DMS53 (cell line): ENCODE data around the gene DYNLT2B.
"Not testable (repeated sequence)": the region's sequence is repeated elsewhere in the genome, so short reads cannot be mapped to it uniquely, and the experiment has no call there.

Experiments
- DNase-seq: peaks from one replicate; lab custom pipeline; 2025; lab: John Stamatoyannopoulos, UW

DYNLT2B gene

DNA sequence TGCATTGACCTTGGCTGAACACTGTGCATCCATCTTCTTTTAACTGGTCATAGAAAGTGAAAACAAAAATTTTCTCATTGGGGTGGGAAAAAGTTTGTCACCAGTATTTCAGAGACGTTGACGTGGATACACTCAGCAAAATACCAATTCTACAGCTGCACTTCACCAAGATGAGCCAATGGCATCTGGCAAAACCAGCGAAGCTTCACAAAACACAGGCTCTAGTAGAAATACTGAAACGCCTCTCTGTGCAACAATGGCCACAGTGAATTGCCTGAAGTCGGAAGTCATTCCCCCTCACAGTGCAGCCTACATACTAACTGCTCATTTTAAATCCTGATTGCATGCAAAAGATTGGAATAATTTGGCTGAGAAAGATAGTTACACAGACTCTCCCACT is 47.5 kb downstream of the DYNLT2B start:
- DNase-seq = no peak

DNA sequence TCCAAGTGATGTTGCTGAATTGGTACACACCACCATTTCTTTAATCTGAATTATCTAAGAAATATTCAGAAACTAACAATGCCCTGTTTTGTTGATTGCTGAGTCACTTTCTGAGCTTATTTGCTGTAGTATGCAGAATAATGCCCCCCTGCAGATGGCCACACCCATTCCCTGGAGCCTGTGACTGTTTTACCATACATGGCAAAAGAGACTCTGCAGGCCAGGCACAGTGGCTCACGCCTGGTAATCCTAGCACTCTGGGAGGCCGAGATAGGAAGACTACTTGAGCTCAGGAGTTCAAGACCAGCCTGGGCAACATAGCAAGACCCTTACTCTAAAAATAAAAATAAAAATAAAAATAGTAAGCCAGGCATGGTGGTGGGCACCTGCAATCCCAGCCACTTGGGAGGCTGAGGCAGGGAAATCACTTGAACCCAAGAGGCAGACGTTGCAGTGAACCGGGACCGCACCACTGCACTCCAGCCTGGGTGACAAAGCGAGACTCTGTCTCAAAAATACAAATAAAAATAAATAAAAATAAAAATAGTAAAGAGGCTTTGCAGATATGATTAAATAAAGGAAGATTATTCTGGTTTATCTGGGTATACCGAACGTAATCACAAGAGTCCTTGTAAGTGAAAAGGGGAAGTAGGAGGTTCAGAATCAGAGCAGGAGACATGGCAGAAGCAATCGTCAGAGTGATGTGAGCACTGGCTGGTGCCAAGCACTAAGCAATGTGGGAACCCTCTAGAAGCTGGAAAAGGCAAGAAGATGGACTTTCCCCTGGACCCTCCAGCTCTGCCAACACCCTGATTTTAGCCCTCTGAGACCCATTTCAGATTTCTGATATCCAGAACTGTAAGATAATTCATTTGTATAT is 49.5 kb downstream of the DYNLT2B start:
- DNase-seq = no peak

DNA sequence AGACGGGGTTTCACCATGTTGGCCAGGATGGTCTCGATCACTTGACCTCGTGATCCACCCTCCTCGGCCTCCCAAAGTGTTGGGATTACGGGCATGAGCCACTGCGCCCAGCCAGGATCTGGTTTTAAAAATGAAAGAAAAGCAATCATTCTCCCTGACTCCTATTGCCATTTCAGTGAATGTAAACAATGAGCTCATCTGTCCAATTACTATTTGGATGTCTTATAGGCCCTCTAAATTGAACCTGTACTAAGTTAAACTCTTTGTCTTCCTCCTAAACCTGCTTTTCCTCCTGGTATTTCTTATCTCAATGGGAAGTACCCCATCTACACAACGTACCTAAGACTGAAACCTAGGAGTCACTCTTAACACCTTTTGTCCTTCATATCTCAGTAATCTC is 54.2 kb downstream of the DYNLT2B start:
- DNase-seq = no peak

DNA sequence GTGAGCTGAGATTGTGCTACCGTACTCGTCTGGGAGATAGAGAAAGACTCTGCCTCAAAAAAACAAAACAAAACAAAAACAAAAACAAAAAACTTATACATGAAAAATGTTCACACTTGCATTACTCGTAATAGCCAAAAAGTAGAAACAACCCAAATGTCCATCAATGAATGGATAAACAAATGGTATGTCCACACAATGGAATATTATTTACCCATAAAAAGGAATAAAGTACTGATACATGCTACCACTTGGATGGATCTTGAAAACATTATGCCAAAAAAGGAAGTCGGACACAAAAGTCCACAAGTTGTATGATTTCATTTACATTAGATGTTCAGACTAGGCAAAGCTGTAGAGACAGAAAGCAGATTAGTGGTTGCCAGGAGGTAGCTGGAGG is 57.3 kb downstream of the DYNLT2B start:
- no peak for DNase-seq

DNA sequence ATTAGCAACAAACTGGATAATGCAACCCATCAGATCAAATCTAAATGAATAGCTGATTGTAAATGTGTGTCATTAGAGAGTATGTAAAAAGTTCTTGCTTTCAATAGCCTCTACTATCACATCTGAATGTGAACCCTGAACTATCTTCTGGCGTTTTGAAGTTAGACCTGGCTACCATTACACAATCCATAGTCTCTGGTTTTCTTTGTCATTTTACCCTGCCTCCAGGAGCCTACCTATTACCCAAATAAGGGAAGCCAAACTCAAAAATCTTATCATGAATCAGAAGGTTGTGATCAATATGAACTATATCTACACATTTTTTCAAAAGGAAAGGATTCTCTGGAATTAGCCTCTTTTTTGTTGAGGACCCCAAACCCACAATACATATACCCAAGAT is 62.3 kb downstream of the DYNLT2B start:
- DNase-seq = no peak

DNA sequence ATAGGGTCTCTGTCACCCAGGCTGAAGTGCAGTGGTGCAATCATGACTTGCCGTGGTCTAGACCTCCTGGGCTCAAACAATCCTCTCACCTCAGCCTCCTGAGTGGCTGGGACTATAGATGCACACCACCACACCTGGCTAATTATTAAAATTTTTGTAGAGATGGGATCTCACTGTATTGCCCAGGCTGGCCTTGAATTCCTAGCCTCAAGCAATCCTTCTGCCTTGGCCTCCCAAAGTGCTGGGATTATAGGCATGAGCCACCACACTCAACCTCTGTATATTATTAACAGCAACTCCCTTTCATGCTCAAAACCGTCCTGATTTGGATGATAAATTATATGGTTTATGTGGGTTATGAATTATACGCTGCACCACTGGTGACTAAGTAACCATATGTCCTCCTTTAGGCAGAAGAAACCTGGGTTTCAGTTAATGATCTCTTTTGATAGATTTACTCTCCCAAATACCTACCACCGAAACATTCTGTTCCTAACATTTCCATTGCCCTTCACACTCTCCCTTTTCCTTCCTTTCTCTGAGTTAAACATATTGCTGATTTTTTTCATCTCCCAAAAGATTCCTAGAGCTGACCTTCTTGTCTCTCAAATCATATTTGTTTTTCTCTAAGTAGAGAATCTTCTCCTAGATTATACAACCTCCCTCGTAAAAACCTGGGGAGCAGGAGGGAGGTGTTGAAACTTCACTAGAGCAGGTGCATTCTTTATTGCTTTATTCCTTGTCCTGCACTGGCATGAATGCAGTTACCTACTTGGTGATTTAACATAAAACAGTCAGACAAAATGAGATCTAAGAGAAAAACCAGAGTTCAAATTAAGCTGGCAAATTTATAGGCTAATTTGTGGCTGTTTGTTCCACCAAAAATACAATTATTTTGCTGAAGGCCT is 63.4 kb downstream of the DYNLT2B start:
- no peak for DNase-seq

DNA sequence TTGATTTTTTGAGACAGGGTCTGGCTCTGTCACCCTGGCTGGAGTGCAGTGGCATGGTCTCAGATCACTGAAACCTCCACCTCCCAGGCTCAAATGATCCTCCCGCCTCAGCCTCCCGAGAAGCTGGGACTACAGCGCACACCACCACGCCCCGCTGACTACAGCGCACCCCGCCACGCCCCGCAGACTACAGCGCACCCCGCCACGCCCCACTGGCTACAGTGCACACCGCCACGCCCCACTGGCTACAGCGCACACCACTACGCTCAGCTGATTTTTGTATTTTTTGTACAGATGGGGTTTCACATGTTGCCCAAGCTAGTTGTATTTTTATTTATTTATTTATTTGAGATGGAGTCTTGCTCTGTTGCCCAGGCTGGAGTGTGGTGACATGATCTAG is 66.1 kb downstream of the DYNLT2B start:
- DNase-seq = no peak

DNA sequence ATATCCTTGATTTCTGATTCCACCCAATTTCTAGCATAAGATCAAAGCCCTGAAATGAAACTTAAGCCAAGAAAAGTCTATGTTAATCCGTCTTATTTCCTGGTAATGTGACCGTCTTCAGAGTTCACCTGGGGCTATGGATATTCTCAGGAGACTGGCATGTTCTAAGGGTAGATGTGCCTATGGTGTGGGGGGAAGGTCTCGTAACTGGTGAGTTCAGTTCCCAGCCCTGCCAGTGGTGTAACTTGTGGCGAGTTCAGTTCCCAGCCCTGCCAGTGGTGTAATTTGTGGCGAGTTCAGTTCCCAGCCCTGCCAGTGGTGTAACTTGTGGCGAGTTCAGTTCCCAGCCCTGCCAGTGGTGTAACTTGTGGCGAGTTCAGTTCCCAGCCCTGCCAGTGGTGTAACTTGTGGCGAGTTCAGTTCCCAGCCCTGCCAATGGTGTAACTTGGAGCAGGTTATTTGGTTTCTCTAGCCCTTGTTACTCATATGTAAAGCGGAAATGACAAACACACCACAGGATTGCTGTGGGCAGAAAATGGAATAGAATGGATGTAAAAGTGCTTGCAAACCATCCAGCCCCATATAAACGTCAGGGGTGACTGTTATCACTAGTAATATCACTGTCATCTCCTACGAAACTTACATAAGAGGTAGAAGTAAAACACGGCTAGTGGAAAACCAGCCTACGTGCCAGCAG is 71.3 kb downstream of the DYNLT2B start:
- DNase-seq = no peak

DNA sequence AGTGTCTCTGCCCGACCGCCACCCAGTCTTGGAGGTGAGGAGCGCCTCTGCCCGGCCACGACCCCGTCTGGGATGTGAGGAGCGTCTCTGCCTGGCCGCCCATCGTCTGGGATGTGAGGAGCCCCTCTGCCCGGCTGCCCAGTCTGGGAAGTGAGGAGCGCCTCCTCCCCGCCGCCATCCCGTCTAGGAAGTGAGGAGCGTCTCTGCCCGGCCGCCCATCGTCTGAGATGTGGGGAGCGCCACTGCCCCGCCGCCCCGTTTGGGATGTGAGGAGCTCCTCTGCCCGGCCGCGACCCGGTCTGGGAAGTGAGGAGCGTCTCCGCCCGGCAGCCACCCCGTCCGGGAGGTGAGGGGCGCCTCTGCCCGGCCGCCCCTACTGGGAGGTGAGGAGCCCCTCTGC is 73.9 kb downstream of the DYNLT2B start:
- DNase-seq = not testable (repeated sequence)

DNA sequence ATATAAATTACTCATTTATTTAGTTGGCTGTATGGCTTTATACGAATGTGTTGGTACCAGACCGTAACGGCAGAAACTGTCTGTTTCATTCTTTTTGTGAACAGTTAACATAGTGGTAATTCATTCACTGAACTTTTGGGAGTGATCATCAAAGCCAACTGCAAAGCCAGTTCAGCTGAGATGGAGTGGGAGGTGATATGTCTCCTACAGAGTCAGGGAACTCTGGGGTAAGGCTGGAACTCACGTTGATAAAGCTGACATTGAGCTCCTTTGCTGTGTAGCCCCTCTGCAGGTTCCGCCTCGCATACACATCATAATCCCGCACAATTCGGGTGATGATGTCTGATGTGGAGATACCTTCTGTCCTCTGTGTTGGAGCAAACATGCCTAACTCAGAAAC is 76.3 kb downstream of the DYNLT2B start:
- no peak for DNase-seq
